ENCODE data around the gene RASSF3. TPM values are rescaled to one million over a fixed set of nuclear protein-coding genes. Genes with fewer than 3 reads are reported as not detected.

RASSF3 gene
- total RNA-seq, 1 experiment from 2014 or later: 107 TPM

- TF ChIP-seq SIN3A (IDR thresholded peaks at IDR 0.05; ENCODE audit: borderline replicate concordance, insufficient read depth, low read depth, low read length) (no peak), POLR2AphosphoS5 (IDR thresholded peaks at IDR 0.05; ENCODE audit: low read depth, low read length) (no peak), CTCF (IDR thresholded peaks at IDR 0.05) (no peak), REST (IDR thresholded peaks at IDR 0.05; ENCODE audit: insufficient read depth in 1 of 2, low read depth in 2 of 2, low read length in 1 of 2) (no peak), TCF7L2 (IDR thresholded peaks at IDR 0.05; ENCODE audit: low read depth, low read length) (no peak)
- no TSS peak for BruUV-seq (replicated peaks)
- Histone ChIP-seq H3K9me3 (ENCODE audit: control insufficient read depth, insufficient read depth, low read depth, low read length) (no peaks in the 10 kb centered on the region), H3K4me1 (ENCODE audit: control insufficient read depth, insufficient read depth, low read length) (peaks cover 34% of the 10 kb centered on the region), H3K36me3 (ENCODE audit: control insufficient read depth, insufficient read depth, low read length) (peaks cover 9% of the 10 kb centered on the region), H3K27me3 (ENCODE audit: control insufficient read depth, insufficient read depth, low read length) (no peaks in the 10 kb centered on the region), H3K4me3 (ENCODE audit: low read depth in 2 of 2, low read length in 2 of 2) (no peak overlapping the region), H3K27ac (ENCODE audit: low read length) (peak overlapping the region; percentile 21; the same call in 1 of the 2 replicates)
- intact Hi-C loops (cut with micrococcal nuclease; ENCODE audit: unreplicated experiment) (loop anchor here (5.0 kb wide), 1 partner anchor 82 kb away; the partner anchor contains the start of gene RASSF3), in situ Hi-C loops (cut with HindIII; ENCODE audit: low pct_unique_long_range_greater_than_20kb, low sequenced_read_pairs) (no loop called here)
- POLR2A ChIA-PET: interaction anchor here (0.6 kb wide), 1 partner anchor 155 kb away, joined by 3 read pairs; no protein-coding TSS in a partner anchor
- CTCF ChIA-PET: interaction anchor here (0.8 to 4.6 kb wide), 3 partner anchors 70 to 161 kb away, joined by 3 to 24 read pairs (median 5); no protein-coding TSS in a partner anchor
- no peak for DNase-seq (ENCODE audit: low read depth, low spot score)
- ATAC-seq: 0 out of 2 replicates have a peak, but pooled peaks have one; percentile 19
Observed at GRCh38 chr12:64694130-64695040, 84.1 kb downstream of the RASSF3 start.

GRCh38 chr12:64695550-64695949 lies 85.3 kb downstream of the RASSF3 start:
- Histone ChIP-seq H3K27ac (ENCODE audit: low read length) (0 out of 2 replicates have a peak overlapping the region, but pooled peaks have one; percentile 30), H3K27me3 (ENCODE audit: control insufficient read depth, insufficient read depth, low read length) (no peaks in the 10 kb centered on the region), H3K36me3 (ENCODE audit: control insufficient read depth, insufficient read depth, low read length) (peaks cover 9% of the 10 kb centered on the region), H3K4me3 (ENCODE audit: low read depth in 2 of 2, low read length in 2 of 2) (no peak overlapping the region), H3K9me3 (ENCODE audit: control insufficient read depth, insufficient read depth, low read depth, low read length) (no peaks in the 10 kb centered on the region), H3K4me1 (ENCODE audit: control insufficient read depth, insufficient read depth, low read length) (peaks cover 34% of the 10 kb centered on the region)
- DNase-seq (ENCODE audit: low read depth, low spot score) (no peak), ATAC-seq (no peak)
- in situ Hi-C loops (cut with HindIII; ENCODE audit: low pct_unique_long_range_greater_than_20kb, low sequenced_read_pairs) (no loop called here), intact Hi-C loops (cut with micrococcal nuclease; ENCODE audit: unreplicated experiment) (loop anchor here (5.0 kb wide), 1 partner anchor 83 kb away; the partner anchor contains the start of gene RASSF3)
- ChIA-PET POLR2A (interaction anchor here (0.6 kb wide), 1 partner anchor 12 kb away, joined by 4 read pairs; no protein-coding TSS in a partner anchor), CTCF (interaction anchor here (1.1 to 4.6 kb wide), 3 partner anchors 86 to 162 kb away, joined by 5 to 24 read pairs (median 15); no protein-coding TSS in a partner anchor)
- TSS peak; percentile 77 for BruUV-seq (replicated peaks)
- TF ChIP-seq CTCF (IDR thresholded peaks at IDR 0.05): no peak
- TF ChIP-seq POLR2AphosphoS5 (IDR thresholded peaks at IDR 0.05; ENCODE audit: low read depth, low read length): no peak
- no peak for TF ChIP-seq SIN3A (IDR thresholded peaks at IDR 0.05; ENCODE audit: borderline replicate concordance, insufficient read depth, low read depth, low read length)
- TF ChIP-seq TCF7L2 (IDR thresholded peaks at IDR 0.05; ENCODE audit: low read depth, low read length): no peak
- TF ChIP-seq REST (IDR thresholded peaks at IDR 0.05; ENCODE audit: insufficient read depth in 1 of 2, low read depth in 2 of 2, low read length in 1 of 2): no peak

Data from Panc1 (cell line).